Trophoblast cell (in vitro differentiated cells and primary cell): Measurements from ENCODE around the gene ANTXR1.

Source experiments
- DNase-seq, 2 donors: peaks; one replicate each; pipeline ENCODE4 v3.0.0-alpha.2; 2016
- H2AFZ ChIP-seq: 2 replicates; pipeline ENCODE4 v1.6.1; 2013; ENCODE audit warnings: low read length, moderate library complexity, mild to moderate bottlenecking; ENCODE audit not compliant: insufficient read depth, poor library complexity
- H2AK5ac ChIP-seq: 2 replicates; pipeline ENCODE4 v1.6.1; 2013; ENCODE audit warnings: mild to moderate bottlenecking, low read length
- H2BK120ac ChIP-seq: 2 replicates; pipeline ENCODE4 v1.6.1; 2013; ENCODE audit warnings: low read length, mild to moderate bottlenecking, moderate library complexity; ENCODE audit not compliant: insufficient read depth, poor library complexity
- H2BK12ac ChIP-seq: 2 replicates; pipeline ENCODE4 v1.6.1; 2013; ENCODE audit warnings: mild to moderate bottlenecking, low read length, moderate library complexity
- H2BK5ac ChIP-seq: 2 replicates; pipeline ENCODE4 v1.6.1; 2013; ENCODE audit warnings: low read length, low read depth, moderate library complexity, mild to moderate bottlenecking; ENCODE audit not compliant: poor library complexity
- H3K14ac ChIP-seq: 2 replicates; pipeline ENCODE4 v1.6.1; 2013; ENCODE audit warnings: mild to moderate bottlenecking, low read length
- H3K18ac ChIP-seq: 2 replicates; pipeline ENCODE4 v1.6.1; 2013; ENCODE audit warnings: mild to moderate bottlenecking, low read length
- H3K23ac ChIP-seq: 2 replicates; pipeline ENCODE4 v1.6.1; 2013; ENCODE audit warnings: low read length
- H3K27ac ChIP-seq: 2 replicates; pipeline ENCODE4 v1.5.1; 2013; ENCODE audit warnings: low read depth, mild to moderate bottlenecking, inconsistent platforms, low read length, moderate library complexity
- H3K27me3 ChIP-seq: 2 replicates; pipeline ENCODE4 v1.6.1; 2013; ENCODE audit warnings: inconsistent platforms, mild to moderate bottlenecking, low read length, moderate library complexity; ENCODE audit not compliant: insufficient read depth
- H3K36me3 ChIP-seq, 2 experiments: 1 replicate in 1 of 2; 2 replicates in 1 of 2; pipeline ENCODE4 v1.6.1; 2013; ENCODE audit warnings: low read length in 2 of 2, mild to moderate bottlenecking in 2 of 2, moderate library complexity in 1 of 2; ENCODE audit not compliant: insufficient read depth in 2 of 2, control insufficient read depth in 1 of 2
- H3K4ac ChIP-seq: 2 replicates; pipeline ENCODE4 v1.6.1; 2013; ENCODE audit warnings: low read depth, mild to moderate bottlenecking, low read length, moderate library complexity
- H3K4me1 ChIP-seq, 2 experiments: 1 replicate in 1 of 2; 2 replicates in 1 of 2; pipeline ENCODE4 v1.6.1; 2013; ENCODE audit warnings: low read length in 2 of 2, mild to moderate bottlenecking in 2 of 2, moderate library complexity in 1 of 2; ENCODE audit not compliant: insufficient read depth in 2 of 2, control insufficient read depth in 1 of 2
- H3K4me2 ChIP-seq: 2 replicates; pipeline ENCODE4 v1.6.1; 2013; ENCODE audit warnings: inconsistent platforms, mild to moderate bottlenecking, low read length, moderate library complexity
- H3K4me3 ChIP-seq: 2 replicates; pipeline ENCODE4 v1.5.1; 2013; ENCODE audit warnings: mild to moderate bottlenecking, low read depth, low read length, inconsistent platforms
- H3K79me1 ChIP-seq: one replicate; pipeline ENCODE4 v1.6.1; 2013; ENCODE audit warnings: low read length
- H3K79me2 ChIP-seq: 2 replicates; pipeline ENCODE4 v1.6.1; 2013; ENCODE audit warnings: low read length, mild to moderate bottlenecking; ENCODE audit not compliant: control insufficient read depth, insufficient read depth, poor library complexity
- H3K9ac ChIP-seq: 2 replicates; pipeline ENCODE4 v1.6.1; 2013; ENCODE audit warnings: mild to moderate bottlenecking, low read length
- H3K9me3 ChIP-seq: 2 replicates; pipeline ENCODE4 v1.6.1; 2013; ENCODE audit warnings: low read depth, mild to moderate bottlenecking, control low read depth, inconsistent platforms, low read length; ENCODE audit not compliant: insufficient read depth
- H4K12ac ChIP-seq: 2 replicates; pipeline ENCODE4 v1.6.1; 2013; ENCODE audit warnings: low read depth, mild to moderate bottlenecking, low read length, moderate library complexity
- H4K8ac ChIP-seq: 2 replicates; pipeline ENCODE4 v1.6.1; 2013; ENCODE audit warnings: low read depth, mild to moderate bottlenecking, low read length, moderate library complexity
- H4K91ac ChIP-seq: one replicate; pipeline ENCODE4 v1.6.1; 2013; ENCODE audit warnings: low read depth, mild to moderate bottlenecking, low read length, moderate library complexity
- WGBS: extraction: QIAGEN DNeasy Blood & Tissue Kit; methylation state at CpG from one replicate; pipeline ENCODE4 v1.1.7; 2013; ENCODE audit warnings: missing lambda C conversion rate; ENCODE audit not compliant: insufficient read length, insufficient coverage; ENCODE audit errors: extremely low coverage; 5-methylcytosine and 5-hydroxymethylcytosine counted together

The ANTXR1 gene

DNA sequence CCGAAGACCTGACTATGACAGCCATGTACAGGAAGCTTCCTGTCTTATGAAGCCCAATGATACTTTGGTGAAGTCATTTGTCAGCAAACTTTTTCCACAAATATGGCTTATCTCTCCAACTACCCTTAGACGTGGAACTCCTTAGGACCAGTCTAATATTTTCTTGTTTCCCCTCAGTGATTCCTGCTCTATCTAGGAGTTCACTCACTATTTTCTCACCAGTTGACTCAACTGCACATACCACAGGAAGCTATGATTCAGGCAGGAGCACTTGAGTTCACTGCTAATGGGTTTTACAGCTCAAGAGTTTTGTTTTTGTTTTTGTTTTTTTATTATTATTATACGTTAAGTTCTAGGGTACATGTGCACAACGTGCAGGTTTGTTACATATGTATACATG, 109.3 kb downstream of the ANTXR1 start:
- H4K12ac ChIP-seq, result no peak overlapping the region
- no peak overlapping the region for H3K4me3 ChIP-seq
- no peak overlapping the region for H3K27ac ChIP-seq
- H2BK120ac ChIP-seq, result no peak overlapping the region
- no peak for DNase-seq
- no peak overlapping the region for H3K9ac ChIP-seq
- no peaks in the 10 kb centered on the region for H3K27me3 ChIP-seq
- no peaks in the 10 kb centered on the region for H3K79me2 ChIP-seq
- H2AFZ ChIP-seq, result no peak overlapping the region
- no peaks in the 10 kb centered on the region for H3K79me1 ChIP-seq
- peaks cover 4 to 5% of the 10 kb centered on the region in 2 experiments for H3K4me1 ChIP-seq
- no peak overlapping the region for H3K23ac ChIP-seq
- peaks cover 4 to 10% of the 10 kb centered on the region in 2 experiments for H3K36me3 ChIP-seq
- H3K9me3 ChIP-seq, result peaks cover 2% of the 10 kb centered on the region
- H3K4ac ChIP-seq, result no peak overlapping the region
- H4K8ac ChIP-seq, result no peak overlapping the region
- no peak overlapping the region for H3K18ac ChIP-seq
- H2AK5ac ChIP-seq, result no peak overlapping the region
- H4K91ac ChIP-seq, result no peak overlapping the region
- no CpG with 5 or more reads among the region's 4 CpGs for WGBS
- H2BK5ac ChIP-seq, result no peak overlapping the region
- H3K14ac ChIP-seq, result no peak overlapping the region
- no peak overlapping the region for H2BK12ac ChIP-seq
- H3K4me2 ChIP-seq, result no peak overlapping the region

DNA sequence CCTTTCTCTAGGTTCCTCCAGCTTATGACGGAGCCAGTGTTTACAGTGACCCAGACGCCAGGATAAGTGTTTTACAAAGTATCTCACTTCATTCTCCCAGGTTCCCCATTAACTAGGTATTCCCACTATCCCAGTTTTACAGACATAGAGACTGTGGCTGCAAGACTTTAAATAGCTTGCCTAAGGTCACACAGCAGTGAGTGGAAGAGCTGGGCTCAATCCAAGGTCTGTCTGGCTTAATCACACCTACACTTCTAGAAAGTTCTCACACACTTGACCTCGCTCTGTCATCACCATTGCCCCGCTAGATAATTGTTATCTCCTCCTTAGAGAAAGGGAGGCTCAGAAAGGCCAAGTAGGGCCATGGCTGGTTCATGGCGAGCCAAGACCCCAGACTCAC, 110.2 kb downstream of the ANTXR1 start:
- H3K14ac ChIP-seq, result no peak overlapping the region
- H3K18ac ChIP-seq, result no peak overlapping the region
- H4K12ac ChIP-seq, result no peak overlapping the region
- no peak overlapping the region for H2BK12ac ChIP-seq
- H3K4me2 ChIP-seq, result no peak overlapping the region
- H3K9ac ChIP-seq, result no peak overlapping the region
- H2AFZ ChIP-seq, result no peak overlapping the region
- no peak overlapping the region for H2AK5ac ChIP-seq
- no peak overlapping the region for H3K23ac ChIP-seq
- no peak overlapping the region for H3K4me3 ChIP-seq
- H3K4me1 ChIP-seq, result peaks cover 4 to 5% of the 10 kb centered on the region in 2 experiments
- H3K27me3 ChIP-seq, result no peaks in the 10 kb centered on the region
- no peaks in the 10 kb centered on the region for H3K79me1 ChIP-seq
- H3K4ac ChIP-seq, result no peak overlapping the region
- H3K36me3 ChIP-seq, result peaks cover 4 to 10% of the 10 kb centered on the region in 2 experiments
- no peak overlapping the region for H4K8ac ChIP-seq
- no peak overlapping the region for H3K27ac ChIP-seq
- H4K91ac ChIP-seq, result no peak overlapping the region
- no peak overlapping the region for H2BK5ac ChIP-seq
- H2BK120ac ChIP-seq, result no peak overlapping the region
- no peaks in the 10 kb centered on the region for H3K79me2 ChIP-seq
- peaks cover 2% of the 10 kb centered on the region for H3K9me3 ChIP-seq
- no CpG with 5 or more reads among the region's 5 CpGs for WGBS
- no peak for DNase-seq

DNA sequence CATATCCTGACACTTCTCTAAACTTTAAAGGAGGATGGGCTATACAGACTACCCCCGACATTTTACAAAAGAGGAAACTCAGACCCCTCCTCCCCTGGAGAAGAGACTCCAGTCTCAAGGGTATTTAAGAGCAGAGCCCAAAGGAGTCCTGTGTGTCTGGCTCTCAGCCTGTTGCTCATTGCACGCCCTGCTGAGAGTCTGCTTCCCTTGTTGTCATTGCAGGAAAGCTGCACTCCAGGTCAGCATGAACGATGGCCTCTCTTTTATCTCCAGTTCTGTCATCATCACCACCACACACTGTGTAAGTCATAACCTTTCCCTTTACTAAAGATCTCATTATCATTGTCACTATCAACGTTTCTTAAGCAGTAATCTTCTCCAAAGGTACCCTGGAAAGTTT, 111.4 kb downstream of the ANTXR1 start:
- Histone ChIP-seq H3K79me2 (no peaks in the 10 kb centered on the region), H3K23ac (no peak overlapping the region), H3K27ac (no peak overlapping the region), H3K9me3 (no peaks in the 10 kb centered on the region), H3K79me1 (no peaks in the 10 kb centered on the region), H3K18ac (no peak overlapping the region), H2AK5ac (no peak overlapping the region), H2AFZ (no peak overlapping the region), H3K4me3 (no peak overlapping the region), H2BK5ac (no peak overlapping the region), H3K9ac (no peak overlapping the region), H3K14ac (no peak overlapping the region), H3K36me3 (peaks cover 4 to 8% of the 10 kb centered on the region in 2 experiments), H4K12ac (no peak overlapping the region), H2BK12ac (no peak overlapping the region), H2BK120ac (no peak overlapping the region), H3K4me2 (no peak overlapping the region), H3K4ac (no peak overlapping the region), H3K4me1 (peaks cover 4 to 5% of the 10 kb centered on the region in 2 experiments), H4K8ac (no peak overlapping the region), H4K91ac (no peak overlapping the region), H3K27me3 (no peaks in the 10 kb centered on the region)
- no CpG with 5 or more reads among the region's 4 CpGs for WGBS
- DNase-seq, result no peak

DNA sequence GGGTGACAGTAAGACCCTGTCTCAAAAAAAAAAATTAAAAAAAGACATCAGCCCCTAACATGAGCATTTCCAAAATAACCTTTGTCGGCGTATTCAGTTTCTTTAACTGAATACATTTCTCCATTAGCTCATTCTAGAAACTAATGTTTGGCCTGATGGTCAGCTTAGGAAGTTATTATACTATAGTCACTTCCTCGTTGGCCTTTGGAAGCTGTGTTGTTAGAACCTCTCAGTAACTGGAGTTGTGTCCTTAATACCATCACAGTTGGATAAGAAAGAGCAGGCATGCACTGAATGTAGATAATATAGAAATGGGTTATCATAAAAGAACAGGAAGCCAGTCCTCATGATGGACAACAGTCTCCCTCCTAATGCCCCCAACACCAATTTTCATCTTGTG, 112.8 kb downstream of the ANTXR1 start:
- H3K14ac ChIP-seq, result no peak overlapping the region
- H2BK120ac ChIP-seq, result no peak overlapping the region
- no peak overlapping the region for H4K8ac ChIP-seq
- no peaks in the 10 kb centered on the region for H3K4me1 ChIP-seq
- no peak overlapping the region for H3K4me3 ChIP-seq
- H2BK5ac ChIP-seq, result no peak overlapping the region
- no peak for DNase-seq
- no peaks in the 10 kb centered on the region for H3K27me3 ChIP-seq
- H3K4ac ChIP-seq, result no peak overlapping the region
- no peak overlapping the region for H2AFZ ChIP-seq
- no peak overlapping the region for H4K91ac ChIP-seq
- H3K18ac ChIP-seq, result no peak overlapping the region
- H4K12ac ChIP-seq, result no peak overlapping the region
- no peak overlapping the region for H3K9ac ChIP-seq
- H3K36me3 ChIP-seq, result peaks cover 4 to 8% of the 10 kb centered on the region in 2 experiments
- no peaks in the 10 kb centered on the region for H3K9me3 ChIP-seq
- no peak overlapping the region for H3K27ac ChIP-seq
- no peak overlapping the region for H2AK5ac ChIP-seq
- no peak overlapping the region for H3K23ac ChIP-seq
- no peaks in the 10 kb centered on the region for H3K79me2 ChIP-seq
- no peak overlapping the region for H2BK12ac ChIP-seq
- H3K4me2 ChIP-seq, result no peak overlapping the region
- no CpG with 5 or more reads among the region's 3 CpGs for WGBS
- H3K79me1 ChIP-seq, result no peaks in the 10 kb centered on the region
